Stomach smooth muscle (tissue), 2 donors: ENCODE results near the gene CPB1.

Experiments
- H3K27ac ChIP-seq: one replicate; pipeline ENCODE4 v1.7.0; 2013; ENCODE audit warnings: mild to moderate bottlenecking, low read length, inconsistent platforms
- H3K27me3 ChIP-seq, 2 donors: one replicate each; pipeline ENCODE4 v1.7.0; 2013; ENCODE audit warnings: low read length in 2 of 2; ENCODE audit not compliant: insufficient read depth in 2 of 2, control insufficient read depth in 1 of 2
- H3K36me3 ChIP-seq, 2 donors: one replicate each; pipeline ENCODE4 v1.7.0; 2013; ENCODE audit warnings: low read length in 2 of 2; ENCODE audit not compliant: control insufficient read depth in 2 of 2, insufficient read depth in 2 of 2
- H3K4me1 ChIP-seq: one replicate; pipeline ENCODE4 v1.7.0; 2013; ENCODE audit warnings: low read length; ENCODE audit not compliant: control insufficient read depth, insufficient read depth
- H3K4me3 ChIP-seq, 2 donors: one replicate each; pipeline ENCODE4 v1.7.0; 2013; ENCODE audit warnings: low read length in 2 of 2
- H3K9ac ChIP-seq, 2 donors: one replicate each; pipeline ENCODE4 v1.7.0; 2013; ENCODE audit warnings: low read length in 2 of 2, mild to moderate bottlenecking in 1 of 2
- H3K9me3 ChIP-seq, 2 donors: one replicate each; pipeline ENCODE4 v1.7.0; 2013; ENCODE audit warnings: low read length in 2 of 2; ENCODE audit not compliant: control insufficient read depth in 2 of 2
- donor health status: healthy.
- donor health status: Pancreatic carcinoma.

CPB1 gene

DNA sequence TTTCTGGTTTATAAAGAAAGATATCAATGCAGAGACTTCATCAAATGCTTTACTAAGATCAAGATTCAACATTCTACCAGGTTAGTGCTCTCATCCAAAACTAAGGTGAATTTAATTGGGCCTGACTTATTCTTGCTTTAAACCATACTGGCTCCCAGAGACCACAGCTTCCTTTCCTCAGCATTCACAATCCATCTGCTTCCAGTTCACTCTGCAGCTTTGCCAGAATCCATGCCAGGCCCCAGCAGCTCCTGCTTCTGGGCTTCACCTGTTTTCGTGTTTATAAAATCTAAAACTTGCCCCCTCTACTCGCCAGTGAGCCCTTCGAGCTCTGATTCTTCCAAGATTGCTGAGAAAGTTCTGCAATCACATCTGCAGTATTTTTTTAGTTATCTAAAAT, 2.3 kb downstream of the CPB1 start:
- H3K4me1 ChIP-seq: no peaks in the 10 kb centered on the region
- no peaks in the 10 kb centered on the region for H3K27me3 ChIP-seq
- H3K9me3 ChIP-seq: no peaks in the 10 kb centered on the region
- no peak overlapping the region for H3K27ac ChIP-seq
- no peak overlapping the region for H3K9ac ChIP-seq
- no peaks in the 10 kb centered on the region for H3K36me3 ChIP-seq
- H3K4me3 ChIP-seq: no peak overlapping the region

DNA sequence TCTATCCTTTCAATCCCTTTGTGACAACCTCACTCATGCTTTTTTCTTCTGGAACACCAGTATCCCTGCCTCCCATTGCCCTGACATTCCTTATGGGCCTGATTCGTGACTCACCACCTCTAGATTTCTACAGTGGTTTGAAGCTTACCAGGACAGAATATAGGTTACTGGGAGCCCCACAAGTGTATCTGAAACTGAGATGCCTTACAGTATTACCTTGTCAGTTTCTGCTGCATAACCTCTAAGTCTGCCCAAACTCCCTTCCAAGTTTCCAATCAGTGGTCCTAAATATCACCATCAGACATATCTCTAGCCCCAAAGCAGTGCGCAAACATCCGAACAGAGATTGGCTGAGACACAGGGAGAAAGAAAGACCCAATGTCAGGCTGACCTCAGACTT, 5.6 kb downstream of the CPB1 start:
- H3K27ac ChIP-seq: no peak overlapping the region
- H3K36me3 ChIP-seq: no peaks in the 10 kb centered on the region
- H3K4me3 ChIP-seq: no peak overlapping the region
- no peaks in the 10 kb centered on the region for H3K4me1 ChIP-seq
- H3K9me3 ChIP-seq: no peaks in the 10 kb centered on the region
- no peak overlapping the region for H3K9ac ChIP-seq
- H3K27me3 ChIP-seq: no peaks in the 10 kb centered on the region

DNA sequence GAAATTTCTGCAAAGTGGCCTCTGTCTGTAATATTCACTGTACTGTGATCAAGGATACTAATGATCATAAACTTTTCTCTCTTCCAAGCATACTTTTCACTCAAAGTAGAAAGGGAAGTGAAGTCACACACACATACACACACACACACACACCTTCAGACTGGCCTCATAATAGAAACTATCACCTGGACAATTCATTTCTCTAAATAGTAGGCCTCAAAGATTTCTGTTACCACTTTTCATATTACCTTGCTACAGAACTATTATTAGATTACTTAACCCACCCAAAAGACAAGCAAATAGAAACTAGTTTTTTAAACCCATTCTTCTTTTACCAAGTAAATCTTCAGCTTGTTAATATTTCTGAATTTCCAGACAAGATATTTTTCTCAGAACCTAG, 12.2 kb downstream of the CPB1 start:
- no peak overlapping the region for H3K9ac ChIP-seq
- no peaks in the 10 kb centered on the region for H3K9me3 ChIP-seq
- H3K36me3 ChIP-seq: no peaks in the 10 kb centered on the region
- H3K4me3 ChIP-seq: no peak overlapping the region
- H3K4me1 ChIP-seq: no peaks in the 10 kb centered on the region
- H3K27me3 ChIP-seq: no peaks in the 10 kb centered on the region
- H3K27ac ChIP-seq: no peak overlapping the region

GRCh38 chr3:148840451-148840850, 12.8 kb downstream of the CPB1 start:
- Histone ChIP-seq H3K9ac (no peak overlapping the region), H3K27ac (no peak overlapping the region), H3K9me3 (no peaks in the 10 kb centered on the region), H3K4me1 (no peaks in the 10 kb centered on the region), H3K4me3 (no peak overlapping the region), H3K36me3 (no peaks in the 10 kb centered on the region), H3K27me3 (no peaks in the 10 kb centered on the region)

- H3K9me3 ChIP-seq: no peaks in the 10 kb centered on the region
- no peak overlapping the region for H3K9ac ChIP-seq
- H3K27ac ChIP-seq: no peak overlapping the region
- no peaks in the 10 kb centered on the region for H3K27me3 ChIP-seq
- no peaks in the 10 kb centered on the region for H3K36me3 ChIP-seq
- H3K4me1 ChIP-seq: no peaks in the 10 kb centered on the region
- no peak overlapping the region for H3K4me3 ChIP-seq
Measured at GRCh38 chr3:148845756-148846395, 18.3 kb downstream of the CPB1 start.

DNA sequence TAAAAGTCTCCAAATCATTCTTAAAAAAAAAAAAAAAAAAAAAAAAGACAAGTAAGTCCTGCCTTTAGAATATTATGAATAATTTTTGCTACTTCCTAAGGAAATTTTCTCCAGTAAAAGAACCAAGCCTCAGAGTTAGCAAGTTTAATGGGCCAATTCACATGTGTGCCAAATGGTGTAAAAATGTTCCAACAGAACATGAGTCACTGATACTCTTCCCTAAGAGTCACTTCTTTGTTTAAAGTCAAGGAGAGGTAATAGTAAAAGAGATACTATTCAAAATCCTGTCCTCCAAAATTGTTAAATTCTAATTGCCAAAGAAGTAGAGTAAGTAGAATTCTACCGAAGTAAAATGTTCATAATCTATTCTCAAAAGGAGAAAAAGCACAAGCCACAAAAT, 19.7 kb downstream of the CPB1 start:
- H3K4me1 ChIP-seq: no peaks in the 10 kb centered on the region
- no peaks in the 10 kb centered on the region for H3K36me3 ChIP-seq
- H3K9me3 ChIP-seq: no peaks in the 10 kb centered on the region
- H3K4me3 ChIP-seq: no peak overlapping the region
- H3K27ac ChIP-seq: no peak overlapping the region
- no peaks in the 10 kb centered on the region for H3K27me3 ChIP-seq
- no peak overlapping the region for H3K9ac ChIP-seq

GRCh38 chr3:148848410-148848809, 20.8 kb downstream of the CPB1 start:
- Histone ChIP-seq H3K36me3 (no peaks in the 10 kb centered on the region), H3K4me3 (no peak overlapping the region), H3K9me3 (no peaks in the 10 kb centered on the region), H3K4me1 (no peaks in the 10 kb centered on the region), H3K9ac (no peak overlapping the region), H3K27me3 (no peaks in the 10 kb centered on the region), H3K27ac (no peak overlapping the region)

GRCh38 chr3:148852271-148852992, 24.8 kb downstream of the CPB1 start:
- Histone ChIP-seq H3K27me3 (no peaks in the 10 kb centered on the region), H3K27ac (no peak overlapping the region), H3K4me1 (no peaks in the 10 kb centered on the region), H3K4me3 (no peak overlapping the region), H3K9me3 (no peaks in the 10 kb centered on the region), H3K36me3 (no peaks in the 10 kb centered on the region), H3K9ac (no peak overlapping the region)

- Histone ChIP-seq H3K27ac (no peak overlapping the region), H3K27me3 (no peaks in the 10 kb centered on the region), H3K4me3 (no peak overlapping the region), H3K9me3 (no peaks in the 10 kb centered on the region), H3K9ac (no peak overlapping the region), H3K4me1 (no peaks in the 10 kb centered on the region), H3K36me3 (no peaks in the 10 kb centered on the region)
Measured at GRCh38 chr3:148853076-148853475, 25.5 kb downstream of the CPB1 start.

- Histone ChIP-seq H3K4me3 (no peak overlapping the region), H3K9ac (no peak overlapping the region), H3K4me1 (no peaks in the 10 kb centered on the region), H3K9me3 (no peaks in the 10 kb centered on the region), H3K36me3 (no peaks in the 10 kb centered on the region), H3K27me3 (no peaks in the 10 kb centered on the region), H3K27ac (no peak overlapping the region)
Measured at GRCh38 chr3:148854061-148854460, 26.4 kb downstream of the CPB1 start.

DNA sequence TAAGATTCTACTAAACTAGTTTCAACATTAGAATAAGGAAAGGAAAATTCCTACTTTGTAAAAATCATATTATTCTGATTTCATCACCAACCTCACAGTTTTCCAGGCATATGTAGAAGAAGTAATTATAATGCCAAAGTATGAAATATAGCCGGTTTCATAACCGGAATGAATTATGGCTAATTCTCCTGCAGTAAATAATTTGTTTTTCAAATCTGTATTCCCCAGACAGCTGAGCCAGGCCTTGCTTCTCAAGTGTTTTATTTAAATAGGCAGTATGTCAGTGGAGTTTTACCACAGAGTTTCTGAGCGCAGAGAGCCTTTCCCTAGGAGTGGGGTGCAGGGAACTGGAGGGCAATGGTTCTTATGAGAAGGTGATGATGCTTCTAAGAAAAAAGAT, 28.8 kb downstream of the CPB1 start:
- Histone ChIP-seq H3K36me3 (no peaks in the 10 kb centered on the region), H3K4me1 (no peaks in the 10 kb centered on the region), H3K27ac (no peak overlapping the region), H3K27me3 (no peaks in the 10 kb centered on the region), H3K4me3 (no peak overlapping the region), H3K9ac (no peak overlapping the region), H3K9me3 (no peaks in the 10 kb centered on the region)
